NCI-H146 treated with DMSO at 0.1 percent for 48 hours (cell line): ENCODE measurements around the gene PAGE2B.
"Not testable (repeated sequence)": the region's sequence is repeated elsewhere in the genome, so short reads cannot be mapped to it uniquely, and the experiment has no call there.

Source experiments
- DNase-seq: peaks from one replicate; lab custom pipeline; 2025; ENCODE audit not compliant: unreplicated experiment; lab: John Stamatoyannopoulos, UW

PAGE2B gene

DNA sequence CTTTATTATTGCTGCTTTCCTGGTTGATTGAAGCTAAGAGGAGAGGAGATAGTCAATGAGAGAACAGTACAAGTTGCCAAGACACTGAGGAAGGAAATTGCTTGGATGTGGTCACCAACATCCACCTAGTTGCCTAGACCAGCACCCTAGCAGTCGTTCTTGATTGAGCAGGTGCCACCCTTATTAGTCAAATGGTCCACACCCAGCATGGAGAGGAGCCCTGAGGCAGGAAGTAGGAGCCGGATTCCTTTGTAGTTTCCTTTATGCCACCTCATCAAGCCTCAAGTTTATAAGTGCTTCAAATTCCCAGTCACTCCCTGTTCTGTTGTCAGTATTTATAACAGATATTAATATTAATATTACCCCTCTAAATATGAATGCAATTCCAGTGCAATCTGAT, 33.1 kb downstream of the PAGE2B start:
- DNase-seq = no peak

DNA sequence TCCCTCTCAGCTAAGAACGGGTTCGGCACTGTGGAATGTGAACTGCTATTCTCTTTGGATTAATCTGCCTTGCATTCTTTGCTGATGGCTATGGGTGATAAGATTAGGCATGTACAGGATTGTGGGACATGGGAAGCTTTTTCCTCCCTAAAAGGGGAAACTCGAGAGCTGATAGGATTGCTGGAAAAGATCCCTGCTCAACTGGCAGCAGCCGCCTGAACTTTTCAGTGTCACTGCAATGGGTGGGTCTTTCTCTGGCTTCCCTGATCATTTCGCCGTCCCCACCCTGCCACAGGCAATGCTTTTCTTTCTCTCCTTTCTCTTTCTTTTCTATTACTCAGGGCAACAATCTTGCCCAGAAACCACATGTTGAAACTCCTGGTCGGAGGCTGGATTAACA, 34.5 kb downstream of the PAGE2B start:
- no peak for DNase-seq

DNA sequence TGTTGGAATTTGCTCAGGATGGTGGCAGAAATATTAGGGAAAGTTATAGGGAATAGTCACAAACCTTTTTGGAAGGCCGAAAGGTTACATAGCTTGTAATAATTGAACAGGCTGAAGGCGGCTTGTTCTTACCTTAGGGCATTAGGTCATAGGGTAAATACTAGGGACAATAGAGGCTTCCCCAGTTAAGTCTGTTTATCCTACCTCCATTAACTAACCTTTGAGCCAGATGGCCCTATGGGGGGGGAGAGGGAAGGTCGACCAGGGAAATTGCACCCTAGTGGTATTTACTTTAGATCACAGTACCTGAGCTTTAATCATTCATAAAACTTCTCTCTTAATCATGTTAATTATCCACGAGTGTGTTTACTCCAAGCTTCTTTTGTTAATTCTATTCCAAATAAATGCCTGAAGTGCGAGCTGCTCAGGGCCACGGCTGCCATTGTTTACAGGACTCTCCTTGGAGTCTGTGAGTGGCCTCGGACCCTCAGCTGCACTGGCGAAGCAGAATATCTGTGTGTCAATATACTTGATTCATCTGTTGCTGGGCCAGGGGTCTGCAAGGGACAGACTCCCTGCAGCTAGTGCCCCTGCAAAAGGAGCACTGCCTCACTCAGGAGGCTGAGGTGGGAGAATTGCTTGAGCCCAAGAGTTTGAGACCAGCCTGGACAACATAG, 36.9 kb downstream of the PAGE2B start:
- peak; percentile 54 for DNase-seq

DNA sequence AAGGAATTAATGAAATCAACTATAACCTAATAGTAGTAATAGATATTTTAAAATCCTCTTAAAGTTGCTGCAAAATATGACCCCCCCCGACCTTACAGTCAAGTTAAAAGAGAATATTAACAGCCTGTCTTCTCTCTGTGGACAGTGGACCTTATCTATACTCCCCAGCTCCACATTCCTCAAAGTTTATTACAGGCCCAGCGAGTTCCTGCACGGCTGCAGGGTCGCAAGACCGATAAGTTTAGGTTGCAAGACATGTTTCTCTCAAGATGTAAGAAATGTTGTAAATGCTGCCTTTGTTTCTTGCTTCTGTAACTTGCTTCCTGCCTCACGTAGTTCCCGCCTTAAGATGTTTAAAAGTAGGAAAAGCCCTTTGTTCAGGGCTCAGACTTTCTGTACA, 41.8 kb downstream of the PAGE2B start:
- not testable (repeated sequence) for DNase-seq

DNA sequence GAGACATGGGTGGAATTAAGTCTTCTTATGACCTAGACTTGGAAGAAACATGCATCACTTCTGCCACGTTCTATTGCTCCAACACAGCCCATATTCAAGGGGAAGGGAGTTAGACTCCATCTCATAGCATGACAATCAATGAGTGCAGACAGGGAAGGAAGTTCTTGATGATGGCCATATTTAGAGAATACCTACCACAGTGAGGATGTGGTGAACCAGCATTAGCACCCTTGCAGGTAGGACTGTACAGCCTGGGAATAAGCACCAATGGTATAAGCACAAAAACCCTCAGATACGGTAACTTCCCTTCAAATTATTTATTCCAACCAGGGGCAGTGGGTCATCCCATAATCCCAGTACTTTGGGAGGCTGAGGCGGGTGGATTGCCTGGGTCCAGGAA, 43.7 kb downstream of the PAGE2B start:
- no peak for DNase-seq

DNA sequence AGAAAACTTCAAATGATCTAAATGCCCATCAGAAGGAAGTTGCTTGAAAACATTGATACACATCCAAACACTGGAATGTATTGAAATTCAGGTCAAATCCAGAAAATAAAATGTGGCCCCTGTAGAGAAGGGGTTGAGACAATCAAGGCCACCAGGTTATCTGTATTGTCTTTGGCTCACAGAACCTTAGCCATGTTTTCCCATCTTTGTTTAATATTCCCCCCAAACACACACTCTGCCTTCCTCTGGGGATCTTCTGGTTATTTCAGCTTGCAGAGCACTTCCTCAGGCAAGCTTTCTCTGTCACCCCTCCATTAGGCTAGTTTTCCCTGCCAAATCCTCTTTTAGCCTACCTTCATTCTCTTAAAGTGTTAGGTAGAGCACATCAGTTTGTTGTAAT, 44.4 kb downstream of the PAGE2B start:
- no peak for DNase-seq

DNA sequence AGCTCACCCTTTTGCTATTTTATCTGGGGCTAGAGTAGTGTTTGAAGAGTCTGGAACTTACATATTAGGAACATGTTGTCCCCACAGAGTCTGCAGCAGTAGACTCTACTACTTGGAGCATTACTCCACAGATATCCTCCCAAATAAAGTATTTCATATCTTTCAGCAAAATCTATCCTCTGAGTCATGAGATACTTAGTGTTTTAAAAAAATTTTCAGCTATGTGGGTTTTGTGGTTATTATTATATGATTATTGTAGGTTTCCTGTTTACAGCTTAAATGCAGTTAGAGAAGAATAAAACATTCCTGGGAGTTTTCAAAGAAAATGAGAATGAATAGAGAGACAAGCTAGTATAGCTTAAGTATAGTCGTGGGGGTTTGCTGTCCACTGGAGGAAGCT, 44.9 kb downstream of the PAGE2B start:
- DNase-seq = no peak

DNA sequence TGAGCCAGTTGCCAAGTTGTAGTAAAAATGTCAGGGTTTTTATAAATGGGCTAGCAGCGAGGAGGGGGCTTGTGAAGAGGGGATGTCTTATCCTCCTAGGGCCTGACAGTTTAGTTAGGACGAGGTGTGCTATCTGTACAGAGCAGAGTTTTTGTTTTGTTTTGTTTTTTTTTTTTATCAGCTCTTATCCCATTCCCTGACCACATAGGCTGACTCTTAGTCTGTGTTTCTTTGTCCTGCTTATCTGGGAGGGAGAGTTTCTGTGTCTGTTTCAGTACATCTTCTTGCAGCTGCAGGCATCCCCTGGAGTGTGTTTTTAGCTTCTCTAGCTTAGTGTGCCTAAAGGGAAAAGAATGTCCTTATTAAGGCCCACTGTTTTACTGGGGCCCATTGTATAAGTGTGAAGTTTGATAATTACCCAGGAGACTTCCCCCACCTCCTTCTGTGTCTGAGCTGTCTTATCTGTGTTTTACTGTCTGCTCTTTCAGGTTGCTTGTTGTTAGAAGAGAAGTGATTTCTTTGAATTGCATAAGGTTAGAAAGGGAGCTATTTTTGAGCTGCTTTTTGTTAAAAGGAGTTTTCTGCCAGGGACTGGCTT, 46.0 kb downstream of the PAGE2B start:
- no peak for DNase-seq

DNA sequence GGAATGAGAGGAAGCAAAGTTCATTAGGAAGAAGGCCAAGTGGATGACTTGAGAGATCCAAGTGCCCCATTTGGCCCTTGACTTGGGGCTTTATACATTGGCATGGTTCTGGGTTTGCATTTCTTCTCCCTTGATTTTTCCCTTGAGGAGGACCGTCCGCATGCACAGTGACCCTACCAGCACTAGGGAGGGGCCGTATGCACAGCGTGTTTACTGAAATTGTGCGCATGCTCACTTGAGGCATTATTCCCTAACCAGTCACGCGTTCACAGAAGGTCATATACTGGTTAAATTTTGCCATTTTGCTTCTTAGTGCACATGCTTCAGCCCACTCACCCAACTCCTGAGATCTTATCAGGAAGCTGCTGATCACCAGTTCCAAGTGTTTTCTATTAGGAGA, 49.1 kb downstream of the PAGE2B start:
- no peak for DNase-seq

DNA sequence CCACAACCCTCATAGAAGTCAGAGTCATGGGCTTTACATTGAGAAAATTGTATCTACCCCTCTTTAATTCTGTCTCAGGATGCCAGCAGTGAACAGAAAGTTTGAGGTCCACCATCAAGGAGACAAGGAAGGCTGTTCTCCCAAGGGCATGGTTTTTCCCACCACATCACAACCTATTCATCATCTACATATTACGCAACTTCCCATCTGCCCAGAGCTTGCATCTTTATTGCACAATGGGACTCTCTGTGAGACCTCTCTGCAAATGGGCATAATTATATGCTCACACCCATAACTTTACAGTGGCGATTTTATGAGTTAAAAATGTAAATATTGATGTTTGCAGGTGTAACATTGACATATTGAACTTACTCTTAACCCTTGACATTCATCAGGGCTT, 52.9 kb downstream of the PAGE2B start:
- no peak for DNase-seq
